HUDEP-2 (cell line): Measurements from ENCODE around the gene MINDY4B.
"Not testable (repeated sequence)": the region's sequence is repeated elsewhere in the genome, so short reads cannot be mapped to it uniquely, and the experiment has no call there.

Source experiments
- DNase-seq, 76 experiments: peaks; one replicate each; lab custom pipeline; 2025; ENCODE audit not compliant: unreplicated experiment in 76 of 76; lab: John Stamatoyannopoulos, UW

Gene MINDY4B

DNA sequence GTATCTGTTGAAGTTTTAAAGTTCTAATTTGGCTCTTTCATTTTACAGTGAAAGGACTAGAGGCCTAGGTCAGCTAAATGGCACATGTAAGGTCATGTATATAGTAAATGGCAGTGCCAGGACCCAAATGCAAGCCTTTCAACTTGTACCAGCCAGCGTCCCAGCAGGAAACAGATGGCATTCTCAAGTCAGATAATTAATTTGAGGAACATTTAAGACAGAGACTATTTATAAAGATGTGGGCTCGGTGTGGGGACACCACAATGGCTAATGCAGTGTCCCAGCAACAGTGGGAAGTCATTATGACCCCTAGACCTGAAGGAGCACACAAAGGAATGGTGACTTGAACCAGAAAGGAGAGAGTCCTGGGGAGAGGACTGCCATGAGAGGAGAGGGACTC, 6.1 kb downstream of the MINDY4B start:
- no peak for DNase-seq

DNA sequence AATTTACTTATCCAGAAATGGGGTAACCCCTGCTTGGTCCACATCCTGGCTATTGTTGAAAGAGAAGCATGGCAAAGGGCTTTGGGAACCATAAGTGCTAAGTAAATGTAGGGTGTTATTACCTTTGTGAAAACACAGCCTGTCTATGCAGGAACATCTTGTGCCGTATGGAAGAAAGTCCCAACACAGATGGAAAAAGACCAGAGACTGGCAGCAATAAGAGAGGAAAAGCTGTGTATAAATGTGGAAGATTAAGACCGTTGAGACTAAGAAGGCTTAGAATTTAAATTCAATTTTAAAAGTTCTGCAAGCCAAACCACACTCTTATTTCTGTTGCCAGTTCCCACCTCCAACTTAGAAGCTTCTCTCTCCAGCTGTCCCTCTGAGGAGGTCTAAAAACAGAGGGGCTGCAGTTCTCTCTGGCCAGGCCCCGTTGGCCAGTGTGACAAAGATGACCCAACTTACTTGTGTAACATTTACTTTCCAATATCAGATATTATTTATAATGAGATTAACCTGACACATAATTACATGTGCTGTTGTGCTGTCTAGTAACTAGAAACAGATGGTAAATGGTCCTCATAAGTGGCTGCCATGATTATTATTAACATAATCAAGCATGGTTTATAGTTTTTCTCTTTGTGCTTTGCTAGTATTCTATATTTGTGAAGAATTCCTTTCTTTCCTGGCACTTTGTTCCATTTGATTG, 7.0 kb downstream of the MINDY4B start:
- no peak for DNase-seq

DNA sequence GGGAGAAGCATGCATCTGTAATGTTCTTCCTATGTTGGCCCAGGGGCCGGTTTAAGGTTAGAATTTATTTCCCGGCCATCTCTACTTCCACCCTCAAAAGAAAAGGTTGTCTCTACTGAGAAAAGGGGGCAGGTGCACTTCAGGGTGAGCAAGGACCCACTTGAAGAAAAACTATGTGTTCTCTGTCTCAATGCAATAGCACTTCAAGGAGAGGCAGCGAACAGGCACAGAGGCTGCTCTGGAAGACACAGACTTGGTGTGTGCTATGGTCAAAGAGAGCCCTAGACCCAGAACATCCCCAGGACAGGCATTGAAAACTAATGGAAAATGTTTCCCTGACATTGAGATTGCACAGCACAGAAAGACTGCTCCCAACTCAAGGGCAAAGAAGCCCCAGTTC, 7.6 kb downstream of the MINDY4B start:
- no peak for DNase-seq

DNA sequence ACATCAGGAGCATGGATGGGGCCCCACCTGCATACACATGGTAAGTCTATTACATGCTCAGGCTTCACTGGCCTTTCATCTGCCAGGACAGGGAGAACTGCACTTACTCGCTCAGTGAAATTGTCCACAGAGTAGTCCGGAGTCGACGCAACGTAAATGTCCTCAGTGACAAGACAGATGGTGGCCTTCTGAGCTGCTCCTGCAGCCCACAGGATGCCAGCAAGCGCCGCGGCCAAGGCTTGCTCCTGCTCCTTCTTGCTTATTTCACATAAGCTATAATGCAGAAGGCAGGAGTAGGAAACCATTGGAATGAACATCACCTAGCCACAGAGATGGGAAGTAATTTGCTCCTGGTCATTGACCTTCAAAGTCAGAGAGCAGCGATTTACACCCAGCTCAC, 14.4 kb downstream of the MINDY4B start:
- DNase-seq, result no peak

DNA sequence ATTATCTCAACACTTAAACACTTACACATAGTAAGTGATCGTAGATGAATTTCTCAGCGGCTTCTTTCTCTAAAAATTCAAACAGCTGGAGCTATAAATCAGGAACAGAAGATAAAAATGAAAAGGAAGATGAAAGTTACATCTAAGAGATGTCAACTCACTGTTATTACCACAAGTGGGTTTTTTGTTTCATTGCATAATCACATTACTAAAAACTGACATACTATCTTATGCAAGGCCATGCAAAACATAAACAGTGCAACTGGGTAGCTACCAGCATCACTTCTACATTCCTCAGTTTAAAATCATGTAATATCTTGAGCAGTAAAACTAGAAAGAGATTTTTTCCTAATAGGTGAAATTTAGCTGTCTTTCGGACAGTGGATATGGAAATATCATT, 14.9 kb downstream of the MINDY4B start:
- no peak for DNase-seq

DNA sequence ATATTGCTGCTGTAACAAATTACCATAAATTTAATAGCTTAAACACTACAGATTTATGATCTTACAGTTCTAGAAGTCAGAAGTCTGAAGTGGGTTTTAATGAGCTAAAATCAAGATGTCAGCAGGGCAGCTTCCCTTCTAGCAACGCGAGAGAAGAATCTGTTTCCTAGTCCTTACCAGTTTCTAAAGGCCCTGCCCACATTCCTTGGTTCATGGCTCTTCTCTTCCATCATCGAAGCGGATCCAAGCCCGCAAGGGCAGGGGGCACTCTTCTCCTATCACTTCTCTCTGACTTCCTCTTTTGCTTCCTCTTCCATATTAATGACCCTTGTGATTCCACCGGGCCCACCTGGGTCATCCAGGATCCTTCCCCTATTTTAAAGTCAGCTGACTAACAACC, 16.1 kb downstream of the MINDY4B start:
- DNase-seq, result no peak

DNA sequence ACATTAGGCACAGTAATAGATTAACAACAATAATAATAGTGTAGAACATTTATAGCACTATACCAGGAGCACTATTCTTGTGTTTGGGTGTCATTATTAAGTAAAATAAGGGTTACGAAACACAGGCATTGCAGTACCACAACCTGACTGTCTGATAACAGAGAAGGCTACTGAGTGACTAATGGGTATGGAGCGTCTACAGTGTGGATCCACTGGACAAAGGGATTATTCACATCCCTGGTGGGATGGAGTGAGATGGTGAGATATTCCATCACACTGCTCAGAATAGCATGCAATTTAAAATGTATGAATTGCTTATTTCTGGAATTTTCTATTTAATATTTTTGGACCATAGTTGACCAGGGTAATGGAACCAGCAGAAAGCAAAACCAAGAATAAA, 18.2 kb downstream of the MINDY4B start:
- no peak for DNase-seq

DNA sequence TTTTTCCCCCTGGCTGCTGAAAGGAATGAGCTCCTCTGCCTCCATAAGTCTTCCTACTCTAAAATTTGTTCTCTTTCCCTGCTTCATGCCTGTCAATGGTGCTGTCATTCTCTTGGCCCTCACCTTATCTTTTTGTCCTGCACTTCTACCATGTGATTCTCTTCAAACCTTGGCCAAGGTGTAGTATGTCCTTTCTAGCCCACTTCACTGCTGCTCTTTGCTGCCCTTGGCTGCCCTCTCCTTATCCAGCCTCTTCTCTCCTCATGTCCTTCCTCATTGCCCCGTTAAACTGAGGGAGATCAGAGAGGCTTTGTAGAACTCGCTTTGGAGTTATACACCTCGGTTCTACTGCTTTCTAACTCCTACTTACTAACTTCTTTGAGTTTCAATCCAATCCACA, 19.7 kb downstream of the MINDY4B start:
- no peak for DNase-seq

DNA sequence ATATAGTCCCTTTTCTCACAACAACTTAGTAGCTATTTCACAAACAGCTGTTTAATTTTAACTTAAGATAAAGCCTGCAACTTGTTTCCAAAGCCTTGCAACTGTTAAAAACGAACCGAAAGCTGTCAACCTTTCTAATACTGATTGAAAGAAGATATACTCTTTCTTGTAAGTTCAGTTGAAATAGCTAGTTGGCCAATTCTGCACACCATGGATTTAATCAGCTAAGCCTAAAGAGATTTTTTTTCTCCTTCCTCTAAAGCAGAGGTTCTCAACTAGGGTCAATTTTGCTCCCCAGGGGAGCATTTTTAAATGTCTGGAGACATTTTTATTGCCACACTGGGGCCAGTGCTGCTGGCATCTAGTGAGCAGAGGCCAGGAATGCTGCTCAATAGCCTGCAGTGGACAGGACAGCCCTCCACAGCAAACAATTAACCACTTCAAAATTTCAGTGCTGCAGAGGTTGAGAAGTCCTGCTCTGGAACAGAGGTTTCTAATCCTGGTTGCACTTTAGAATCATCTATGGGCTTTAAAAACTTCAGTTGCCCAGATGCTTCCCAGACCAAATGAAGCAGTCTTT, 26.2 kb downstream of the MINDY4B start:
- no peak for DNase-seq

DNA sequence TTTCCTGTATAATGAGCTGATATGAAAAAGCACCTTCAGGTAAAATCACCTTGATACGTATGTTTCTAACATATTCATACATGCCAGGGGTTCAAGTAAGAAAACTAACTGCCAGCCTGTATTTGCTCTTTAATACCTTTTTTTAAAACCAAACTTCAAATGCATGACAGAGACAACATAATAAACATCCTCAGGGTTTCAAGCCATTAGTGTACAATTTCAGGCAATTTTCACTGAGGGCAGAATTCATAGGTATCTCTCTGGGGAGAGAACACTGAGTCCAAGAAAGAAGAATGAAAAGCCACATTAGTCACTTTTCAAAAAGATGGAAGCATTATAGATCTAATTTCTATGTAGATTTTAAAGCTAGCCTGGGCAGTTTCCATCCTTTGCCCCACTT, 26.9 kb downstream of the MINDY4B start:
- DNase-seq, result no peak

DNA sequence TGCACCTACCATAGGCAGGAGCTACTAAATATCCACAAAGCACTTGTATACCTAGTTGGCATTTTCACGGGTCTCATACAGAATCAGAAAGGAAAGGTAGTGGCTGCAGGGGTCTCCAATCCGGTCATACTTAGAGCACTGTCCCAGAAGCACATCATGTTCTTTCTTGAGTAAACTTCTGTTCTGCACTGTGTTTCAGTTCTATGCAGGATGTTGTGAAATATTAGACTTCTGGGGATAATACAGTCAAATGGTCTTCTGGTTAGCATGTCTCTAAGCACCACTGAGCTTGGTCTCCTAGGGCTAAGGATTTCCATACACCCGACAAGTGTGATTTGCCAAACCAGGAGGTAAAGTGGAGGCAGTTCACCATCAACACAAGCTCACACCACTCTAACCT, 27.9 kb downstream of the MINDY4B start:
- DNase-seq, result no peak

DNA sequence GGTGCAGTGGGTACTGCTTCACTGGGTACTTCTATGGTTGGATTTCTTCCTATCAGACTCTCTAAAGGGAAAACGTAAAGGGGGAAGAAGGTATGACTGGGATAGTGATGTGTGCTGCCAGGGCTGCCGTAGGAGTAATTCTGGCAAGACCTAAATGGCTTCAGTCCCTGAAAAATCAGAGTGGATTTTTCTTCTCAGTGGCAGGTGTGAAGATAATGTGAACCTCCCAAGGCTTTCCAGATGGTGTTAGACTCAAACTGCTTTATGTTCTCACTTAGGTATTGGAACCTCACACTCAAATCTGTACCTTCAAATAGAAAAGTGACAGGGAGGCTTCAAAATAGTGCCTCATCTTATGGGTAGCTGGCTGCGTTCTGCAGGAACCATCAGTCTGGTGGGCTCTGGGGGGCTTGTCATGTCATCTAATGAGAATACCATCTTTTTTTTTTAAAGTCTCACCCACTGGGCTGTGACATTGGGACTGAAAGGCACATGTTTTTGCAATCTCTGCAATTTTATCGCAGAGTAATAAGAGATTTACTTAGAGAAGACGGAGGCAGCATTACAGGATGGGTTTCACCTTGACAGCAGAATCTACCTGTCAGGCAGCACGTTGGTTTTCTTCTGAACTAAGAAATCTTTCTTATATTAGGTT, 28.5 kb downstream of the MINDY4B start:
- no peak for DNase-seq

DNA sequence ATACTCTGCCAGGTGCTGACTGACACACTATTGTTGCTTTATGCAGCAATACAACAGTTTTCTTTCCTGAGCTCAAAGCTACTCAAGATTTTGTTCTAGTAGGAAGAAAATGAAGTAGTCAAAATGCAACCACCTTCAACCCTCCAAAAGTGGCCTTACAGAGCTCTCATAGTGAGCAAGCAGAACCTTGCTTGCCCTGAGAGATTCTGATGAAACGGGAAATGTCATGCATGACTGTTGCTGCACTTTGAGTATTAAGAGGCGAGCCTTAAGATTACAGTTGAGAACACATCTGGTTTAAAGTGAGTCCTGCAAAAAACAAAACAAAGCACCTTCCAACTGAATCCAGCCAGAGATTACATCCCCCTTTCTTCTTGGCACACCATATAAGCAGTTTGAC, 29.7 kb downstream of the MINDY4B start:
- no peak for DNase-seq

DNA sequence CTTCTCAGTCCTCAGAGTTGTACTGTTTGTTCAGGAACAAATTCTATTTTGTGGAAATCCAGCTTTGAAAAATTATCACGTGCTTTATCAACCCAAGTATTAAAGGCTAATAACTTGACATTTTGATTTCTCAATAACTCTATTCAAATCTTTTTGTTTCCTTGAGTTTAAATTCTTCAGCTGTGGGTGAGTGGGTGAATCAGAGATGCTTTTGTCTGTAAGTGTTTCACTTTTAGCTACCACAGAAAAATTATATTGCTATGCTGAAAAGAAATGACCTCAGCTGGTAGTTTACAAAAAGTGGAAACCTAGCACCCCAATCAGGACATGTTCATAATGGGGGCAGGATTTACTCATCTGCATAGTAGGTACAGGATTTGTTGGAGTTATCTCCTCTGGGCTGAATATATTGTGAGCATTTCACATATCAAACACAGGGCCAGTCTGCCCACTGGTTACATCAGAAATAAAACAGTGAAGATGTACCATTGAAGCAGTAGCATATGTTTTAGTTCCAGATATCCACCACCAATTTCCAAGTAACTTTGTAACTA, 30.5 kb downstream of the MINDY4B start:
- DNase-seq, result no peak

DNA sequence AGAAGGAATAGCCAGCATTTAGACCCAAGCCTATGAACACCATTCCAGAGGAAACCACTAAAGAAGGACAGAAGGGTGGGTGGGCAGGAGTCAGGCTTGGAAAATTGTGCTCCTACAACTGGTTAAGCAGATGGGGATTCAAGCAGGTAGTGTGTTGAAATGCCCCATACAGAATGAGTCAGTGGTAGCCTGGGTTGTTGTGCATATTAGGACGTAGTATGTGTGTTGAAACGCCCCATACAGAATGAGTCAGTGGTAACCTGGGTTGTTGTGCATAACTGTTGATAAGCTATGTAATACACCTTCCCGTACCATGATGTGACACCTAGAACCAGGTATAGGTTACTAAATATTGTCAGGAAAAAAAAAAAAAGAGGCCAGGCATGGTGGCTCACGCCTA, 34.0 kb downstream of the MINDY4B start:
- no peak for DNase-seq

DNA sequence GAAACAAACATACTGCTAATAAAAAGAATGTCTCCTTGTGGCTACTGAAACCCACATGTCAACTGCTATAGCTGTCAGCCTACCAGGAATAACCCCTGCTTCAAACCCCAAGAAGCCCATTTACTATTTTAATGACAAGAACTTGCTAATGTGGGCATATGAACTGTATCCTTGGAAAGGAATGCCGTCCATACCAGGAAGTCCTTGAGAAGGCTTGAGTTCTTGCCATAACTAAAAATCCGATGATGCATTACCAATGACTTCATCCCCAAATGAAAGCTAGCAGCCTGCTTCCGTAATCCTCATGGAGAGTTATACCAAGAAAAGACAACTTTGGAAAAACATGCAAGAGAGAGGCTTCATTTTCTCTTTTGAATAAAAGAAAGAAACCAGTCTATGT, 34.8 kb downstream of the MINDY4B start:
- no peak for DNase-seq

DNA sequence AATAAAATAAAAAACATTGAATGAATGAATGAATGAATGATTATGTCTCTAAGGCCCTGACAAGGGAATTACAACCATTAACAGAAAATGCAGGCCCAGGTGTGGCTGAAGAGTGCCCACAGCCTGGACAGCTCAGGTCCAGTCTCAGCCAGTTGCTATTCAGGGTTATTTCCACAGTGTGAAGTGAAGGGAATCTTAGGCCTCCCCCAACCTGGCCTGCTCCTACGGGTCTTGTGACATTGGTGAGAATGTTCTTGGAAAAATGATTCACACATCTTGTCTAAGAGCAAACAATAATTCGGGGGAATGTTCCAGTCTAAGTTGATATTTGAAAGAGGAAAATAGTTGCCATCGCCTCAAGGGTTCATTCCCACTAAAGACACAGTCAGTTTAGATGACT, 37.0 kb downstream of the MINDY4B start:
- DNase-seq, result no peak

DNA sequence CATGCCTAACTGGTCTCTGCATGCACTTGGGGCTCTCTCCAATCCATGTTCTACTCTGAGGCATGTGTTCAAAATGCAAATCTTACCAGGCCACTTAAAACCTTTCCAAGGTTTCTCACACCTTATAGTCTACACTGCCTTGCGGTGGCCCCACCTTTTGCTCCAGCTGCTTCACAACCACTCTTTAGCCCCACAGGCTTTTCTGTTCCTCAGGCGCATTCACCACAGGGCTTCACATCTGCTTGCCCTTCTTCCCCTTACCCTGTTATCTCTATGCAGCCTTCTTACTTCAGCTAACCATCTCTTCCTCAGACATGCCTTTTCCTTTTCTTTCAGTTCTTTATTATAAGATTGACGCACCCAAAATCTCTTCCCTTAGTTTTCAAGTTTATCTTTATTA, 37.8 kb downstream of the MINDY4B start:
- DNase-seq, result no peak

DNA sequence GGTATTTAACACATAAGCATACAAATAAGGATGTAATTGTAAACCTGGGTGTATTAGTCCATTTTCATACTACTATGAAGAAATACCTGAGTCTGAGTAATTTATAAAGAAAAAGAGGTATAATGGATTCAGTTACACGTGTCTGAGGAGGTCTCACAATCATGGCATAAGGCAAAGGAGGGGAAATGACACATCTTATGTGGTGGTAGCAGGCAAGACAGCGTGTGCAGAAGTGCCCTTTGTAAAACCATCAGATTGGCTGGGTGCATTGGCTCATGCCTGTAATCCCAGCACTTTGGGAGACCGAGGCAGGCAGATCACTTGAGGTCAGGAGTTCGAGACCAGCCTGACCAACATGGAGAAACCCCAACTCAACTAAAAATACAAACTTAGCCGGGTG, 41.3 kb downstream of the MINDY4B start:
- not testable (repeated sequence) for DNase-seq

DNA sequence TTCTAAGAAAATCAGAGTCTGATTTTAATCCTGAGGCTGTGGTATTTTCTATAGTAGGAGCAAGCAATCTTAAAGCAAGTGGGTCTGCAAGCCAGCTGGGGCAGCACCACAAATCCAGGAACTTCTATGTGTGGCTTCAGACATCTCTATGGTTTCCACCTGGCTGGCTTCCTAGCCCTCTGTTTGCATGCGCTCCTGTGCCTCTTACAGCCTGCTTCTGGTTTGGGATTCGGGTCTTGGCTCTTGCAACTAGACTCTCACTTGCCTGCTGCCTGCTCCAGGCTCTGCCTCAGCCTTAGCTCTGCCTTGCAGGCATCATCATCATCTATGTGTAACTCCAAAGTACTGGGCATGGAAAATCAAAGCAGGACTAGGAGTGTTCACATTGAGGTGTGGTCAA, 43.4 kb downstream of the MINDY4B start:
- DNase-seq, result no peak

DNA sequence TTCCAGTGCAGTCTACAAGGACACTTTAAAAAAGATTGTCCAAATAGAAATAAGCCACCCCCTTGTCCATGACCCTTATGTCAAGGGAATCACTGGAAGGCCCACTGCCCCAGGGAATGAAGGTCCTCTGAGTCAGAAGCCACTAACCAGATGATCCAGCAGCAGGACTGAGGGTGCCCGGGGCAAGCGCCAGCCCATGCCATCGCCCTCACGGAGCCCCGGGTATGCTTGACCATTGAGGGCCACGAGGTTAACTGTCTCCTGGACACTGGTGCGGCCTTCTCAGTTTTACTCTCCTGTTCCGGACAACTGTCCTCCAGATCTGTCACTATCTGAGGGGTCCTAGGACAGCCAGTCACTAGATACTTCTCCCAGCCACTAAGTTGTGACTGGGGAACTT, 47.3 kb downstream of the MINDY4B start:
- DNase-seq, result not testable (repeated sequence)

DNA sequence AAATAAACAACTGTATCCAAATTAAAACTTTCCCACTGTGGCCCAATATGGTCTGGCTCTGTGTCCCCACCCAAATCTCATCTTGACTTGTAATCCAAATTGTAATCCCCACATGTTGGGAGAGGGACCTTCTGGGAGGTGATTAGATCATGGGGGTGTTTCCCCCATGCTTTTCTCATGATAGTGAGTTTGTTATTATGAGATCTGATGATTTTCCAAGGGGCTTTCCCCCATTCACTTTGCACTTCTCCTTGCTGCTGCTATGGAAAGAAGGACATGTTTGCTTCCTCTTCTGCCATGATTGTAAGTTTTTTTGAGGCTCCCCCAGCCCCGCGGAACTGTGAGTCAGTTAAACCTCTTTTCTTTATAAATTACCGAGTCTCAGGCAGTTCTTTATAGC, 55.0 kb downstream of the MINDY4B start:
- no peak for DNase-seq
